ENCODE data around the gene RABGGTA. TPM values are rescaled to one million over a fixed set of nuclear protein-coding genes. Genes with fewer than 3 reads are reported as not detected.

Gene RABGGTA
- total and polyA plus RNA-seq, 8 donors: 20.2 to 53.3 (median 26.3) TPM

DNA sequence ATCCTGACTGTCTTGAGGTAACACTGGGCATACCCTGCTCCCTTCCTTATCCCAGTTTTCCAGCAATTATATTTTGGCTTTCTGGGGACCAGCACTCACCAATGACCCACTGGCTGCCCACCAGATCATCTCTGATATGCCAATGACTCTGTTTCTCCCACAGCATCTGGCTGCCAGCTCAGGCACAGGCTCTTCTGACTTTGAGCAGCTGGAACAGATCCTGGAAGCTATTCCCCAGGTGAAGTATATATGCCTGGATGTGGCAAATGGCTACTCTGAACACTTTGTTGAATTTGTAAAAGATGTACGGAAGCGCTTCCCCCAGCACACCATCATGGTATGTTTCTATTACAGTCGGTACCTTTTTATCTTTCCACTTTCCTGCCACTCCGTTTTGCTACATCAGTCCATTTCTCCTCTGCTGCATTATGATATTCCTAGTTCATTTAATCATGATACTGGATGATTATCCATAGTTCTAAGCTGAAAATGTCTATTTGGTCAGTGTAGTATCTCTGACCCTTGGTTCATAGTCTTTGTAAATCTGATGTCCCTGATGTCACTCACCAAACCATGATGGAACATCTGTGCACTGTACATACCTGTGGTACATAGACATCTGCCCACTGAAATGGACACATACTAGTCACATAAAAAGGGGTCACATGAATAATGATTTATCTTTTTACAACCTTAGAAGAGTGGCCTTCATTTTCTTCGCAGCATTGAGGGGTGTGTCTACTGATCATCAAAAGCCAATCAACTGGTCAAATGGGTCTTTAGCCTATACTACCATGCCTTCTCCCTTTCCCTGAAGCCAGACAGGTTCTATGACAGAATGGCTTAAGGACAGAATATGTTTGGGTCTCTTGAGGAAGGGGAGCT lies 35.4 kb downstream of the RABGGTA start:
- Histone ChIP-seq H3K9me3 (no peaks in the 10 kb centered on the region), H3K27me3 (no peaks in the 10 kb centered on the region), H3K4me3 (no peak overlapping the region), H3K27ac (peak overlapping the region in 1 of 2 donors; percentile 39), H3K36me3 (peaks cover 0 to 59% of the 10 kb centered on the region in 2 donors), H3K4me1 (peaks cover 36 to 67% of the 10 kb centered on the region in 2 donors)
- intact Hi-C loops (cut with DNase I): no loop called here
- ATAC-seq (no peak), DNase-seq (no peak)
- TF ChIP-seq, protein P1, sequence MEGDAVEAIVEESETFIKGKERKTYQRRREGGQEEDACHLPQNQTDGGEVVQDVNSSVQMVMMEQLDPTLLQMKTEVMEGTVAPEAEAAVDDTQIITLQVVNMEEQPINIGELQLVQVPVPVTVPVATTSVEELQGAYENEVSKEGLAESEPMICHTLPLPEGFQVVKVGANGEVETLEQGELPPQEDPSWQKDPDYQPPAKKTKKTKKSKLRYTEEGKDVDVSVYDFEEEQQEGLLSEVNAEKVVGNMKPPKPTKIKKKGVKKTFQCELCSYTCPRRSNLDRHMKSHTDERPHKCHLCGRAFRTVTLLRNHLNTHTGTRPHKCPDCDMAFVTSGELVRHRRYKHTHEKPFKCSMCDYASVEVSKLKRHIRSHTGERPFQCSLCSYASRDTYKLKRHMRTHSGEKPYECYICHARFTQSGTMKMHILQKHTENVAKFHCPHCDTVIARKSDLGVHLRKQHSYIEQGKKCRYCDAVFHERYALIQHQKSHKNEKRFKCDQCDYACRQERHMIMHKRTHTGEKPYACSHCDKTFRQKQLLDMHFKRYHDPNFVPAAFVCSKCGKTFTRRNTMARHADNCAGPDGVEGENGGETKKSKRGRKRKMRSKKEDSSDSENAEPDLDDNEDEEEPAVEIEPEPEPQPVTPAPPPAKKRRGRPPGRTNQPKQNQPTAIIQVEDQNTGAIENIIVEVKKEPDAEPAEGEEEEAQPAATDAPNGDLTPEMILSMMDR (IDR thresholded peaks at IDR 0.05): no peak

DNA sequence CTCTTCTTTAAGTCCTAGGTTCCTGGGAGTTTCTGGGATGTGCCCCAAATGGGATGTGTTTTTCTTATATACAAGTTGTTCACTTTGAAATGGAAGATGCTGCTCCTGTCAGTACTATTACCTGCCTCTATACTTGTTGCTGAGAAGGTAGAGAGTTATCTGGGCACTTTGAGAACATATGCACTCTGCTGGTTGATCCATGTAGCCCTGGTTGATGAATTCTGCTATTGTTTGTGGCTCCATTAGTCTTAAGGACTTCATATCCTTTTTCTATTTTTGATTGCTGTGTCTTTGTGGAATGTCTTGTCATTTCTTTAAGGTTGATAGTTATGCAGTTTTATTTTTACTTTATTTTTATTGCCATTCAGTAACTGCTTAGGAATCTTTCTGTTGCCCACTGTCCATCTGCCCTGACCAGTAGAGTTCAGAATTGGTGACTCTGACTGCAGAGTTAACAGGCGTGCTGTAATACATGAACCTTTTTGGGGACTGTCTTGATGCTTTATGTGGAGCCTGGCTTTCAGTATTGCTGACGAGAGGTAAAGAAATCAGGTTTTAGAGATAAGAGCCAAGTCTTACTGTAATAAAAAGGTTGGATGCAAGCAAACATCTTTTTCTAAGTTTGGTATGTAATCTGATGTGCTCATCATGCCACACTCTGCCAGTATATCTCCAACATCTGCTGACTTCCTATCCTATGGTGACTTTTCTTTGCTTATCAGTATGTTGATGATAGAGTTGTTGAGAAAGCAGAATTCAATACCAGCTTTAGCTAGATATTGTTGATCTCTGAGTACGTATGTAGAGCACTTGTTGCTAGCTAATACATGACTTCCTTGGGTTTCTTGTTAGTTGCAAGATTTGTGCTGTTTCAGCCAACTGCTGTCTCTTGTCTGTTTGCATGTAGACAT lies 37.0 kb downstream of the RABGGTA start:
- Histone ChIP-seq H3K4me3 (peak overlapping the region in 1 of 2 donors; percentile 84), H3K27ac (peak overlapping the region in 1 of 2 donors; percentile 99), H3K4me1 (peaks cover 23 to 62% of the 10 kb centered on the region in 2 donors), H3K36me3 (peaks cover 0 to 42% of the 10 kb centered on the region in 2 donors), H3K27me3 (no peaks in the 10 kb centered on the region), H3K9me3 (no peaks in the 10 kb centered on the region)
- intact Hi-C loops (cut with DNase I): no loop called here
- TF ChIP-seq, protein P1 (IDR thresholded peaks at IDR 0.05): no peak
- ATAC-seq (no peak), DNase-seq (no peak)

DNA sequence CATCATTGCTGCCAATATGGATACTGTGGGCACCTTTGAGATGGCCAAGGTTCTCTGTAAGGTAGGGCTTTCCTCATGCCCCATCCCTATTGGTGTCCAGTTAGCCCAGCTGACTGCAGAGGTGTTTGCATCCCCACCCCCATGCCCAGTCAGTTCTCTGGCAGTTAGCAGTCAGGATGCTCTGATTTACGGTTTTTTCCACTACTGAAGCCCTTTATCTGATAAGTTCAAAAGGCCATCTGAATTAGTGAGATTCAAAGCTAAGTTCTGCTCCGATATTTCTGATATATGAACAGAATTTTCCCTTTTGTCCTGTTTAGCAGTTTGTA lies 37.9 kb downstream of the RABGGTA start:
- H3K9me3 ChIP-seq: no peaks in the 10 kb centered on the region
- TF ChIP-seq, protein P1 (IDR thresholded peaks at IDR 0.05): no peak
- intact Hi-C loops (cut with DNase I): no loop called here
- H3K4me3 ChIP-seq: peak overlapping the region; percentile 80 to 84
- peaks cover 21 to 53% of the 10 kb centered on the region in 2 donors for H3K4me1 ChIP-seq
- no peaks in the 10 kb centered on the region for H3K27me3 ChIP-seq
- H3K36me3 ChIP-seq: peaks cover 0 to 34% of the 10 kb centered on the region in 2 donors
- ATAC-seq (no peak), DNase-seq (no peak)
- H3K27ac ChIP-seq: peak overlapping the region; percentile 93 to 99

DNA sequence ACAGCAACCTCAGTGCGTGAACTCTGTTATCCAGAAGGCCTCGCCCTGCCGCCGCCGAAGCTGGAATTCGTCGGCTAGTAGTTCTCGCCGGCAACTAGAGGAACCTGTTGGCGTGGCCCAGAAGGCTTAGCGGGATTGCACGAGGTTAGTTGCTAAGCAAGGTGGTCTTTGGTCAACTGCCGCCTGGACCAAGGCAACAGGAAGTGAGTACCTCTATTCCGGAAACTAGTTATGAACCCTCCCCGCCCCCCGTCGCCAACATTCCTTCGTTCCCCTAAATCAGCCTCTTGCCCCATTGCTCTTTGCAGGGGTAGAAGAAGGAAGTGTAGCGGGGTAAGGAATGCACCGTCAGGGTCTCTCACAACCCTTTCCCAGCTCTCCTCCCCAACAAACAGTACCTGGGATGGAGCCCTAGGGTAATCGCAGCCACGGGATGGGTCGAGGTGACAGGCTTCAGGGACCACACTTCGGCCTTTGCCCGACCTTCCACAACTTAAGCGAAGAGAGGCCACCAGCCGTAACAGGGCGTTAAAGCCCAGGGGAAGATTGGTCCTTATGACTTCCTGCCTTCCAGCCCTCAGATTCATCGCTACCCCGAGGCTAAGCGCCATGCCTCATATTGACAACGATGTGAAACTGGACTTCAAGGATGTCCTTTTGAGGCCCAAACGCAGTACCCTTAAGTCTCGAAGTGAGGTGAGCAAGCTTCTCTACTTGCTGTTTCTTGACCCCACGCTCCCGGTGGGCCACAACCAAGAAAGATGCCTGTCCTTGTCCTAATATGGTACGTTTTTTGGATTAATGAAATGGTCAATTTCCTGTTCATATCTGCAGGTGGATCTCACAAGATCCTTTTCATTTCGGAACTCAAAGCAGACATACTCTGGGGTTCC lies 38.5 kb downstream of the RABGGTA start, which contains the start of gene GMPR2:
Gene GMPR2, plus strand, starts transcription at position 285 of the 893 bp plus-strand sequence. Its CDS starts 325 bp downstream, at position 610.
- intact Hi-C loops (cut with DNase I): no loop called here
- DNase-seq (no peak), ATAC-seq (peak; percentile 68)
- H3K9me3 ChIP-seq: no peaks in the 10 kb centered on the region
- peaks cover 21 to 47% of the 10 kb centered on the region in 2 donors for H3K4me1 ChIP-seq
- peaks cover 0 to 34% of the 10 kb centered on the region in 2 donors for H3K36me3 ChIP-seq
- peak within 1 kb of the TSS; percentile 80 to 84 for H3K4me3 ChIP-seq
- TF ChIP-seq, protein P1 (IDR thresholded peaks at IDR 0.05): no peak
- H3K27ac ChIP-seq: peak within 1 kb of the TSS; percentile 93 to 99
- H3K27me3 ChIP-seq: no peaks in the 10 kb centered on the region
